Smooth muscle cell (in vitro differentiated cells): ENCODE measurements around the gene CNP. TPM values are rescaled to one million over a fixed set of nuclear protein-coding genes. Genes with fewer than 3 reads are reported as not detected.

ENCODE experiments used
- DNase-seq: peaks from one replicate; lab custom pipeline; 2025; ENCODE audit not compliant: unreplicated experiment; lab: John Stamatoyannopoulos, UW
- H2AFZ ChIP-seq: fragments of 200-600 bp; sonication (generic); 2 replicates; pipeline ENCODE4 v1.6.0; 2016; ENCODE audit warnings: antibody characterized with exemption, low read depth, mild to moderate bottlenecking
- H3F3A ChIP-seq: fragments of 200-600 bp; sonication (generic); 2 replicates; pipeline ENCODE4 v1.6.0; 2017; ENCODE audit warnings: antibody characterized with exemption, low read depth
- H3K27ac ChIP-seq: fragments of 200-600 bp; sonication (generic); 2 replicates; pipeline ENCODE4 v1.5.1; 2016; ENCODE audit warnings: low read depth, mild to moderate bottlenecking
- H3K27me3 ChIP-seq: fragments of 200-600 bp; sonication (generic); 2 replicates; pipeline ENCODE4 v1.6.1; 2016; ENCODE audit warnings: low read depth, mild to moderate bottlenecking
- H3K36me3 ChIP-seq: fragments of 200-600 bp; sonication (generic); 2 replicates; pipeline ENCODE4 v1.5.1; 2016; ENCODE audit warnings: low read depth
- H3K4me1 ChIP-seq: fragments of 200-600 bp; sonication (generic); 2 replicates; pipeline ENCODE4 v1.5.1; 2016; ENCODE audit warnings: low read depth
- H3K4me2 ChIP-seq: fragments of 200-600 bp; sonication (generic); 2 replicates; pipeline ENCODE4 v1.6.0; 2016; ENCODE audit warnings: mild to moderate bottlenecking
- H3K4me3 ChIP-seq: fragments of 200-600 bp; sonication (generic); 2 replicates; pipeline ENCODE4 v1.5.1; 2016; ENCODE audit warnings: mild to moderate bottlenecking
- H3K79me2 ChIP-seq: fragments of 200-600 bp; sonication (generic); 2 replicates; pipeline ENCODE4 v1.6.0; 2016; ENCODE audit warnings: low read depth, mild to moderate bottlenecking
- H3K9ac ChIP-seq: fragments of 200-600 bp; sonication (generic); 2 replicates; pipeline ENCODE4 v1.6.0; 2016; ENCODE audit warnings: low read depth
- H3K9me3 ChIP-seq: fragments of 200-600 bp; sonication (generic); replicated peaks from 2 replicates; pipeline ENCODE4 v1.5.1; 2016; ENCODE audit warnings: low read depth
- H4K20me1 ChIP-seq: fragments of 200-600 bp; sonication (generic); 2 replicates; pipeline ENCODE4 v1.6.0; 2016; ENCODE audit warnings: low read depth
- WGBS: methylation state at CpG from one replicate; pipeline ENCODE4 v1.1.7; 2016; ENCODE audit warnings: low lambda C conversion rate; 5-methylcytosine and 5-hydroxymethylcytosine counted together
- polyA plus RNA-seq: library from polyadenylated mRNA; unstranded; fragments of >200 nt; fragmentation: Nextera tagmentation; extraction: Ambion mirVana; gene quantifications from 2 replicates; pipeline ENCODE4 v1.2.1, GENCODE V29; 2016
- total RNA-seq: library from RNA; depleted of rRNA; stranded (reverse); fragments of >200 nt; gene quantifications from 2 replicates; pipeline ENCODE4 v1.2.3, GENCODE V29; 2014
- TF ChIP-seq, protein P1 (sequence below): fragments of 200-600 bp; sonication (generic); IDR thresholded peaks from 2 replicates; pipeline ENCODE4 v1.5.1; 2017; ENCODE audit warnings: borderline replicate concordance, mild to moderate bottlenecking, antibody characterized with exemption; ENCODE audit not compliant: insufficient read depth, poor library complexity, severe bottlenecking

Gene CNP
- total and polyA plus RNA-seq, 2 experiments from 2014 or later: 34.7 to 60.1 TPM

DNA sequence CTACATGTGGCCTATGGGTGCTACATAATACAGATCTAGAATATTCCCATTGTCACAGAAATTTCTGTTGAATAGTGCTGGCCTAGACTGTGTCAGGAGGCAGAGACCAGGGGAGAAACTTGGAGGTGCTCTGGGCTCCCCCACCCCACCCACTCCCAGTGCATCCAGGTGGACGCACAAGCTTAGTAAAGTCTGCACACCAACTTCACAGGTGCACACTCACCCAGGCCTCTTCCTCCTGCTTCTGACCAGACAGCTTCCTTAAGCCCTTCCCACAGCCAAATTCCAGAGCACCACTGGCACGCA lies 7.6 kb upstream of the CNP start:
- Histone ChIP-seq H3F3A (no peaks in the 10 kb centered on the region), H3K27me3 (no peaks in the 10 kb centered on the region), H3K4me3 (no peak overlapping the region), H3K4me1 (peaks cover 9% of the 10 kb centered on the region), H2AFZ (no peak overlapping the region), H3K9ac (no peak overlapping the region), H3K36me3 (no peaks in the 10 kb centered on the region), H4K20me1 (no peaks in the 10 kb centered on the region), H3K79me2 (no peaks in the 10 kb centered on the region), H3K4me2 (peak overlapping the region; percentile 55), H3K9me3 (no peaks in the 10 kb centered on the region), H3K27ac (peak overlapping the region; percentile 62)
- DNase-seq: no peak
- TF ChIP-seq, protein P1, sequence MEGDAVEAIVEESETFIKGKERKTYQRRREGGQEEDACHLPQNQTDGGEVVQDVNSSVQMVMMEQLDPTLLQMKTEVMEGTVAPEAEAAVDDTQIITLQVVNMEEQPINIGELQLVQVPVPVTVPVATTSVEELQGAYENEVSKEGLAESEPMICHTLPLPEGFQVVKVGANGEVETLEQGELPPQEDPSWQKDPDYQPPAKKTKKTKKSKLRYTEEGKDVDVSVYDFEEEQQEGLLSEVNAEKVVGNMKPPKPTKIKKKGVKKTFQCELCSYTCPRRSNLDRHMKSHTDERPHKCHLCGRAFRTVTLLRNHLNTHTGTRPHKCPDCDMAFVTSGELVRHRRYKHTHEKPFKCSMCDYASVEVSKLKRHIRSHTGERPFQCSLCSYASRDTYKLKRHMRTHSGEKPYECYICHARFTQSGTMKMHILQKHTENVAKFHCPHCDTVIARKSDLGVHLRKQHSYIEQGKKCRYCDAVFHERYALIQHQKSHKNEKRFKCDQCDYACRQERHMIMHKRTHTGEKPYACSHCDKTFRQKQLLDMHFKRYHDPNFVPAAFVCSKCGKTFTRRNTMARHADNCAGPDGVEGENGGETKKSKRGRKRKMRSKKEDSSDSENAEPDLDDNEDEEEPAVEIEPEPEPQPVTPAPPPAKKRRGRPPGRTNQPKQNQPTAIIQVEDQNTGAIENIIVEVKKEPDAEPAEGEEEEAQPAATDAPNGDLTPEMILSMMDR: no peak
- 39% methylated on average over 2 of the region's 2 CpGs for WGBS

DNA sequence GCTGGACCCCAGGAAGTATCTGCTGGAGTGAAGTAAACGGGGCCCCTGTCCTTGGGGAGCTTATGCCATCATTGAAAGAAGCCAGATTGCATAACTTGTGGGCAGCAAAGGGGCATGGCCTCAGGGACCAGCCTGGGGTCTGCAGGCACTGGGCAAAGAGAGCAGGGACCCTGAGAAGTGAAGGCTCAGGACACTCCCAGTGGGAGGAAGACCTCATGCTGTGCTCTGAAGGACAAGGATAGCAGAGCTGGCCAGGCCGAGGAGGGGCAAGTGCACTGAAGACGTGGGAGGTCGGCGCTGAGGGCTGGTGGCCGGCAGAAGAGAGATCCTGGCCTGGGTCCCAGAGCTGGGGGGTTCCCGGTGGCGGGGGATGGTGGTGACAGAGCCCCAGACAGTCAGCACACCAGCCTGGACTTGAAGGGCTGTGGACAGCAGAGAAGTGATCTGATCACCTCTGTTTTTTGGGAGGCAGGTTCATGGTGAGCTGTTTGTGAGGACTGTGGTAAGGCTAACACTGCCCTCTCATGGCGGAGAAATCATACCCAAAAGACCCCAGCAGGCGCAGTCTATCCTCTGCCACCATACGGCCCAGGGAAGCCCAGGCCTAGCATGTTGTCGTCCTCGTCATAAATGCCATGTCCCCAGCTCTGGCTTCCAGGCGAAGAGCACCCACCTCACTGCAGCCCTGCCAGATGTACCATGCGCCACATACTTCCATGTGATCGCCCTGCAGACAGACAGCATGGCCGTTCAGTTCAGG lies 7.1 kb upstream of the CNP start:
- no peak overlapping the region for H2AFZ ChIP-seq
- H3K9ac ChIP-seq: peak overlapping the region; percentile 31
- peak; percentile 11 for DNase-seq

DNA sequence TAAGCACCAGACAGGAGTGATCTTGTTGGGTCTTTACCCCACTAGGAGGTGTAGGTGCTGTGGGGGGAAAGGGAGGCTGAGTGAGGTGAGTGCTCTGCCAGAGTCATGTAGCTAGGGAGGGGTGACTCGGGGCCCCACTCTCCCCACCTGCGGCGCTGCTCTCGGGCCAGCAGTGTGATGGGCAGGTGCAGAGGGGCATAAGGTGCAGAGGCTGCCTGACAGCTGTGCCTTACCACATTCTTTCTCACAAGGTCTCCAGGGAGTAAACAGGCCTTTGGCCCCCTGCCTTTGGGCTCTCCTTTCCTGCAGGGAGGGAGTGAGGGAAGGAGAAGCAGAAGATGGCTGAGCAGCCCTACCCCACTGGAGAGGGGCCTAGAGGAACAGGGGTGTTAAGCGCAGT lies 4.5 kb upstream of the CNP start:
- no peak overlapping the region for H2AFZ ChIP-seq
- no peaks in the 10 kb centered on the region for H3K9me3 ChIP-seq
- no peak overlapping the region for H3K27ac ChIP-seq
- H3K4me2 ChIP-seq: no peak overlapping the region
- no peak overlapping the region for H3K4me3 ChIP-seq
- WGBS: 89% methylated on average over 5 of the region's 5 CpGs
- H4K20me1 ChIP-seq: no peaks in the 10 kb centered on the region
- H3K4me1 ChIP-seq: peaks cover 19% of the 10 kb centered on the region
- H3K27me3 ChIP-seq: no peaks in the 10 kb centered on the region
- H3K9ac ChIP-seq: no peak overlapping the region
- H3K79me2 ChIP-seq: peaks cover 3% of the 10 kb centered on the region
- TF ChIP-seq, protein P1: no peak
- no peaks in the 10 kb centered on the region for H3F3A ChIP-seq
- no peaks in the 10 kb centered on the region for H3K36me3 ChIP-seq
- DNase-seq: no peak

More for the DNA sequence above, 7.1 kb upstream of the CNP start:
- H3K4me2 ChIP-seq: peak overlapping the region; percentile 55
- no peaks in the 10 kb centered on the region for H3F3A ChIP-seq
- no peak overlapping the region for H3K4me3 ChIP-seq
- H3K79me2 ChIP-seq: no peaks in the 10 kb centered on the region
- no peaks in the 10 kb centered on the region for H3K27me3 ChIP-seq
- WGBS: 46% methylated on average over 17 of the region's 17 CpGs
- no peaks in the 10 kb centered on the region for H3K36me3 ChIP-seq
- TF ChIP-seq, protein P1: peak; percentile 28
- H3K9me3 ChIP-seq: no peaks in the 10 kb centered on the region
- H4K20me1 ChIP-seq: no peaks in the 10 kb centered on the region
- peak overlapping the region; percentile 62 for H3K27ac ChIP-seq
- H3K4me1 ChIP-seq: peaks cover 9% of the 10 kb centered on the region

DNA sequence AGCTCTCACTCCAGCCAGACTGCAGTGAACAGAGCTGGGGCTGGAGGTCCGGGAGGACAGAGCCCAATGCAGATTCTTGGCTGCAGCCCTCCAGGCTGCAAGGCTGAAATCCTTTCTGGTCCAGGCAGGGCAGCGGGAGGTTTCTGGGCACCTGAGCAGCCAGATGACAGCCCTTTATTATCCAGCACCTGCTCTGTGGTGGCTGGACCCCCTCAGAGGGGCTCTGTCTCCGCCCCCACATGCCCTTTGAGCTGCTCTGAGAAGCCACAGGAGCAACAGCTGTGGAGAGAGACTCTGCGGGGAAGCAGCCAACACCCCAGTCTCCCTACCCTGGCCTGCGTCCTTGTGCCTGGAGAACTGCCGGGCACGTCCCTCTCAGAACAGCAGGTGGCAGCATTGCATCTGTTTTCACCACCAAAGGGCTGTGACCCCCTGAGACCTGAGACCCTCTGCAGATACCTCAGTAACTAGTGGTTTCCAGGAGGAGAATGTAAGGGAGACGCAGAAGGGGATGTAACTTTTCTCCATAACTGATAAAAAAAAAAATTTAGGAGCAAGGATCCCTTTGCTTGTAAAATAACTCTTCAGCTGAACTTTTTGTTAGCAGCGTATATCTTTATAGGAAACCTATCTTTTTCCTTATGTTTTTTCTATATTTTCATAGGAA lies 3.7 kb upstream of the CNP start:
- peak; percentile 7 for DNase-seq
- Histone ChIP-seq H3K9me3 (no peaks in the 10 kb centered on the region), H3K27ac (no peak overlapping the region), H3K4me1 (peaks cover 12% of the 10 kb centered on the region), H3K4me3 (no peak overlapping the region), H3F3A (no peaks in the 10 kb centered on the region), H3K79me2 (peaks cover 11% of the 10 kb centered on the region), H4K20me1 (no peaks in the 10 kb centered on the region), H2AFZ (no peak overlapping the region), H3K27me3 (no peaks in the 10 kb centered on the region), H3K36me3 (no peaks in the 10 kb centered on the region), H3K9ac (no peak overlapping the region), H3K4me2 (no peak overlapping the region)
- TF ChIP-seq, protein P1: peak; percentile 81
- WGBS: 29% methylated on average over 9 of the region's 9 CpGs
